Nephron progenitor cell (in vitro differentiated cells): Measurements from ENCODE around the gene HS1BP3.

Source experiments
- DNase-seq: peaks from one replicate; pipeline ENCODE4 v3.0.0; 2021
- H3K27ac Mint-ChIP-seq: 2 replicates; pipeline ENCODE4 v1.8.0; 2021; ENCODE audit warnings: mild to moderate bottlenecking, moderate library complexity, mixed read lengths
- H3K27me3 Mint-ChIP-seq: 2 replicates; pipeline ENCODE4 v1.8.0; 2021; ENCODE audit warnings: mild to moderate bottlenecking, low read depth, mixed read lengths; ENCODE audit not compliant: poor library complexity
- H3K36me3 Mint-ChIP-seq: 2 replicates; pipeline ENCODE4 v1.8.0; 2021; ENCODE audit warnings: low read depth, mixed read lengths
- H3K4me1 Mint-ChIP-seq: 2 replicates; pipeline ENCODE4 v1.8.0; 2021; ENCODE audit warnings: mixed read lengths
- H3K4me3 Mint-ChIP-seq: 2 replicates; pipeline ENCODE4 v1.8.0; 2021; ENCODE audit warnings: mild to moderate bottlenecking, moderate library complexity, mixed read lengths
- H3K9me3 Mint-ChIP-seq: 2 replicates; pipeline ENCODE4 v1.8.0; 2021; ENCODE audit warnings: mild to moderate bottlenecking, moderate library complexity, mixed read lengths
- TF ChIP-seq, protein P1 (sequence below): fragments of 200-600 bp; sonication (generic); IDR thresholded peaks from 2 replicates; pipeline ENCODE4 v1.5.0; 2021; ENCODE audit warnings: antibody characterized with exemption

HS1BP3 gene

DNA sequence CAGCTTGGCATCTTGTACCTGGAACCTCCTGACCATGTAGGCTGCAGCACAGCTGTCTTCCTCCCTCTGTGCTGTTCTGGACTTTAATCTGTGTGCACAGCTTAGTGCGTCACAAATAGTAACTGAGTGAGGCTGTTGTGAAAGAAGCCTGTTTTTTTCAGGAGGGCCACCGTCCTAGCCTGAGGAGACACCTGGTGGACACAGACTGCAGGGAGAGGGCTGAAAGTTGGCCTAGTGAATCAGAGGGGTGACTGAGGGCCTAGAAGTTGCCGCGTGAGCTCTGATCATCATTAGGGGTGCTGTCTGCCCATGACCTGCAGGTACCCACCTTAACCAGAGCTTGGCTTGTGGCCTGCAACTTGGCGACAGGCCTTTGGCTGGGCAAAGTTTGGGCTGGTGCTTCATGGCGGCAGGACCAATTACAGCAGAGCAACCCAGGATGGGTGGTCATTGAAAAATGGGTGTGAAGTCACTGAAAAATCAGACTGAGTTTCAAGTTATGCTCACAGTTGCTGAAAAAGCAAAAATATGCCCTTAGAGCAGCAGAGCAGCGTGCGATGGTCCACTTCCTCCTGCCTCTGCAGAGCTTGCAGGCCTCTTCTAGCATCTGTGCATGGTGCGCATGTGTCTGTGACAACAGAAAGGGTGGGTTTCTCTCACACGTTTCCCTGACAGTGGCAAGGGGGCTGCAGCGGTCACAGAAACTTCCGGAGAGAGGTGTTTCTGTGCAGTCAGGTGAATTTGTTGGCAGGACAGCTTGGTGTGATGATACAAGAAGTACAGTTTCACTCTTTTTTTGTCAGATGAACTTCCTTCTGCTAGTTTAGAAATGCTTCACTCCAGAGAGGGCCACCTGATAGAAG is 25.7 kb upstream of the HS1BP3 start:
- H3K4me3 Mint-ChIP-seq = no peak overlapping the region
- H3K27ac Mint-ChIP-seq = no peak overlapping the region
- TF ChIP-seq, protein P1, sequence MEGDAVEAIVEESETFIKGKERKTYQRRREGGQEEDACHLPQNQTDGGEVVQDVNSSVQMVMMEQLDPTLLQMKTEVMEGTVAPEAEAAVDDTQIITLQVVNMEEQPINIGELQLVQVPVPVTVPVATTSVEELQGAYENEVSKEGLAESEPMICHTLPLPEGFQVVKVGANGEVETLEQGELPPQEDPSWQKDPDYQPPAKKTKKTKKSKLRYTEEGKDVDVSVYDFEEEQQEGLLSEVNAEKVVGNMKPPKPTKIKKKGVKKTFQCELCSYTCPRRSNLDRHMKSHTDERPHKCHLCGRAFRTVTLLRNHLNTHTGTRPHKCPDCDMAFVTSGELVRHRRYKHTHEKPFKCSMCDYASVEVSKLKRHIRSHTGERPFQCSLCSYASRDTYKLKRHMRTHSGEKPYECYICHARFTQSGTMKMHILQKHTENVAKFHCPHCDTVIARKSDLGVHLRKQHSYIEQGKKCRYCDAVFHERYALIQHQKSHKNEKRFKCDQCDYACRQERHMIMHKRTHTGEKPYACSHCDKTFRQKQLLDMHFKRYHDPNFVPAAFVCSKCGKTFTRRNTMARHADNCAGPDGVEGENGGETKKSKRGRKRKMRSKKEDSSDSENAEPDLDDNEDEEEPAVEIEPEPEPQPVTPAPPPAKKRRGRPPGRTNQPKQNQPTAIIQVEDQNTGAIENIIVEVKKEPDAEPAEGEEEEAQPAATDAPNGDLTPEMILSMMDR = no peak
- peaks cover 5% of the 10 kb centered on the region for H3K36me3 Mint-ChIP-seq
- peaks cover 41% of the 10 kb centered on the region for H3K27me3 Mint-ChIP-seq
- peaks cover 19% of the 10 kb centered on the region for H3K4me1 Mint-ChIP-seq
- DNase-seq = no peak
- no peaks in the 10 kb centered on the region for H3K9me3 Mint-ChIP-seq

DNA sequence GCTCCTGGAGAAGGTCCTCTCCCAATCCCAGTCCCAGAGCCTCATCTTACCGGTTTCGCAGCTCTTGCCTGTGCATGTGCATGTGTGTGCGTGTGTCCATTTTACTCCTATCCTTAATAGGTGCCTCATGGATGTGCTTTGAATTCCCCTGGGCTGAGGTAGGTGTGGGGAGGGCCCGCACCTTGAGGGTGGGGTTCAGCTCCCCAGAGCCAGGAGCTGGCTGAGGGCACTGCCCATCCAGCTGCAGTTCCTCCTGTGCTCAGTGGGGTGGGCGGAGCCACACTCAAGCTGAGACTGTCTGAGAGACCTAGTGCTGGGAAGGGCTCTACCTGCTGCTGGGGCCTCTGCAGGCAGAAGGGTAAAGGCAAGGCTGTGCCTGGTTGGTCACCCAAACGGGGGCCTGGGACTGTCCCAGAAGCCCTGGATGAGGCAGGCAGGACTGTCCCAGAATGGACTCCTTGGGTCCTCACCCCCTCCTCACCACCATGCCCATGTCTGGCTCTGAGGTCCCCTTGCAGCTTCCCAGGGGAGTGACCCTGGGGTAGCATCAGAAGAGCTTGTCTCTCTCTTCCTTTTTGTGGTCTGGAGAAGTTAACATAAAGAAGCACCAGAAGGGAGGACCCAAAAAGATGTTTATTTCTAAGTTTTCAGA is 24.9 kb upstream of the HS1BP3 start:
- no peak for DNase-seq
- Mint-ChIP-seq H3K27me3 (peaks cover 48% of the 10 kb centered on the region), H3K36me3 (peaks cover 4% of the 10 kb centered on the region), H3K4me3 (no peak overlapping the region), H3K9me3 (no peaks in the 10 kb centered on the region), H3K4me1 (peaks cover 19% of the 10 kb centered on the region), H3K27ac (no peak overlapping the region)
- TF ChIP-seq, protein P1 = no peak

DNA sequence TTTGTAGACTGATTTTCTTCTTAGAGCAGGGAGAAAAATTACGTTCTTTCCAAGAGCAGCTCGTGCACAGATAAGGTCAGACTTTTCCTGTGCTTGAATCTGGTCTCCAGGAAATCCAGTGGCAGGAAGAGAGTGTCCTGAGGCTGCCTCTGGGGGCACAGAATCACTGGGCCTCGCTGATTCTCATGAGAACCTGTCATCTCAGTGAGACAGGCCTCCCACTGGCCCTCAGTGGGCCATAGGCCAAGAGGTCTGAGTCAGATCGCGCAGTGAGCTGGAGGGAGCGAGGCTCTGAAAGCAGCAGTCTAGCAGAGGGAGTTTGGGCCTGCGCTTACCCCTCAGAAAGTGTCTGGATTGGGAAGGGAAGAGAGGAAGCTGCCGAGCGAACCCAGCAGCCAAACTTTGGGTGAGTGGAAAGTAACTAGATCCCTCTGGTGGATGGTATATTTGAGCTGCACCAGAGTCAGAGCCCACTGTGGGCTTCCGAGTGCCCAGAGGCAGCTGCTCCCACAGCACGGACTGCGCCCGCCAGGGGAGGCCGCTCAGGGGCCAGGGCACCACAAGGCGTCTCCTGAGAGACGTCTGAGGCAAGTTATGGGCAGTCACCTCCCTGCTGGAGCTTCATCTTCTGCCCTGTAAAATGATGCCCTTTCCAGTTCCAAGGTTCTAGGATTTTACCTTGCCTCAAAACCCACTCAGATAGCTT is 24.2 kb upstream of the HS1BP3 start:
- Mint-ChIP-seq H3K4me3 (no peak overlapping the region), H3K4me1 (peaks cover 19% of the 10 kb centered on the region), H3K9me3 (no peaks in the 10 kb centered on the region), H3K27ac (no peak overlapping the region), H3K36me3 (peaks cover under 1% of the 10 kb centered on the region), H3K27me3 (peaks cover 55% of the 10 kb centered on the region)
- DNase-seq = no peak
- TF ChIP-seq, protein P1 = no peak

DNA sequence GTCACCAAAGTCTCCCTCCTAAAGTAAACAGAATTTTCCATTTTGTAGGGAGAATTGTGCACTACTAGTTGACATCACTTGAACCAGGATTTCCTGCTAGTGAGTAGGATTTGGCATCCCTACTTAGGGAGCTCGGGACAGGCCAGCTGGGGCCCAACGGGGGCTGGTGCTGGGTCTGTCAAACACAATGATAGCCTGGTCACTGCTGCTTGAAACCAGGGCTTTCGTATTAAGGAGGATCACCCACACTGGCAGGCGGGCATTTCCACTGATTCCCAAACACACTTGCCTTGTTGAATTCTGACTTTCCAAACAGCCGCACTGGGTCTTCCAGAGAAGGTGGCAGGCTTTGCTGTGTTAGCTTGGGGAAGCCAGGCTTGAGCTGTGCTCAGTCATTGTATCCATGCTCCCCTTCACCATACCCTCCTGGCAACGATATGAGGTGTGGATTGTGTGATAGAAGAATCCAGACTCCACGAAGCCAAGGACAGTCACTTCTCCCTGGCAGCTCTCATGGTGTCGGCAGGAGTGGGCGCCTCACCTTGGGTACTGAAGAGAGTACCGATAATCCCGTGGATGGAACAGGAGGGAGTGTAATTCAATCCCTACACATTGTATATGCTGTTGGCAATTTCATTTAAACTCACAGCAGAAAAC is 23.5 kb upstream of the HS1BP3 start:
- Mint-ChIP-seq H3K27ac (no peak overlapping the region), H3K9me3 (no peaks in the 10 kb centered on the region), H3K36me3 (no peaks in the 10 kb centered on the region), H3K4me1 (peaks cover 23% of the 10 kb centered on the region), H3K4me3 (no peak overlapping the region), H3K27me3 (peaks cover 62% of the 10 kb centered on the region)
- TF ChIP-seq, protein P1 = no peak
- DNase-seq = no peak

DNA sequence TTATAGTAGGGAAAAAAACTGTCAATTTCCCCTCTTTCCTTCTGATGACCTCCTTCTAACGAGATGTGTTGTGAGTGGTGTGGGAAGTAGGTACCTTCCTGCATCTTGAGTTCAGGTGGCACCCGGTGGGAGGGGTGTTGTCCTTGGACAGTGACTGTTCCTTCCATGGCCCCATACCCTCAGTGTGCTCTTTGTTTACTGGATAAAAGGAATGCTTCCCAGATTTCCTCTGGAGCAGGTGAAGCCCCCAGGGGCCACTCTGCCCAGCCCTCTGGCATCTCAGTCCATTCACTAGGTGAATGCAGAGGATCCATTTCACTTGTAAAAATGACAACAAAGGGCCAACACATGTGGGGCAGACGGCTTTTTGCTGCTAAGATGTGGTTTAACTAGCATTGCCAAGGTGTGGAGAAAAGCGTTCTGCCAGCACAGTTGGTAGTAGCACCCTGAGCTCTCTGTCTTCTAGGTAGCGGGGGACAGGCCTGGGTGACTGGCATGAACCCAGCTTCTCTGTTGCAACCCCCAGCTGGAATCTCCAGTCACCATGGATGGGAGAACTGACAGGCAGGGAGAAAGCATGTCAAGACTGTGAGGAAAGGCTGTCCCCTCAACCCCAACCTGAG is 22.9 kb upstream of the HS1BP3 start:
- no peaks in the 10 kb centered on the region for H3K9me3 Mint-ChIP-seq
- DNase-seq = no peak
- no peak overlapping the region for H3K4me3 Mint-ChIP-seq

More for the DNA sequence above, 22.9 kb upstream of the HS1BP3 start:
- H3K27ac Mint-ChIP-seq = no peak overlapping the region
- TF ChIP-seq, protein P1 = no peak
- no peaks in the 10 kb centered on the region for H3K36me3 Mint-ChIP-seq
- peaks cover 24% of the 10 kb centered on the region for H3K4me1 Mint-ChIP-seq
- H3K27me3 Mint-ChIP-seq = peaks cover 69% of the 10 kb centered on the region
